ENCODE results near the gene TOMM20. TPM values are rescaled to one million over a fixed set of nuclear protein-coding genes. Genes with fewer than 3 reads are reported as not detected.
"Not testable (repeated sequence)": the region's sequence is repeated elsewhere in the genome, so short reads cannot be mapped to it uniquely, and the experiment has no call there.

Gene TOMM20
- total RNA-seq, 1 experiment from 2014 or later: 132 TPM

- Histone ChIP-seq H3K9me3 (no peaks in the 10 kb centered on the region), H3K36me3 (no peaks in the 10 kb centered on the region), H3K27me3 (no peaks in the 10 kb centered on the region), H3K4me3 (no peak overlapping the region)
- peak; percentile 55 for DNase-seq
Observed at GRCh38 chr1:235093696-235094592, 34.7 kb downstream of the TOMM20 start.

- DNase-seq: peak; percentile 34
- no peaks in the 10 kb centered on the region for H3K36me3 ChIP-seq
- no peaks in the 10 kb centered on the region for H3K9me3 ChIP-seq
- no peaks in the 10 kb centered on the region for H3K27me3 ChIP-seq
- no peak overlapping the region for H3K4me3 ChIP-seq
Observed at GRCh38 chr1:235093013-235093695, 35.5 kb downstream of the TOMM20 start.

GRCh38 chr1:235092415-235092814, 36.2 kb downstream of the TOMM20 start:
- H3K36me3 ChIP-seq, H3K4me3 ChIP-seq, H3K27me3 ChIP-seq, H3K9me3 ChIP-seq, DNase-seq: not testable (repeated sequence)

GRCh38 chr1:235092045-235092406, 36.6 kb downstream of the TOMM20 start:
- not testable (repeated sequence) for H3K27me3 ChIP-seq, H3K4me3 ChIP-seq, H3K9me3 ChIP-seq, DNase-seq, H3K36me3 ChIP-seq

- H3K36me3 ChIP-seq, H3K9me3 ChIP-seq, DNase-seq, H3K27me3 ChIP-seq, H3K4me3 ChIP-seq: not testable (repeated sequence)
Observed at GRCh38 chr1:235091319-235092044, 37.2 kb downstream of the TOMM20 start.

GRCh38 chr1:235090406-235091069, 38.1 kb downstream of the TOMM20 start:
- Histone ChIP-seq H3K4me3 (no peak overlapping the region), H3K36me3 (no peaks in the 10 kb centered on the region), H3K9me3 (no peaks in the 10 kb centered on the region), H3K27me3 (no peaks in the 10 kb centered on the region)
- no peak for DNase-seq

- no peaks in the 10 kb centered on the region for H3K36me3 ChIP-seq
- no peaks in the 10 kb centered on the region for H3K9me3 ChIP-seq
- no peaks in the 10 kb centered on the region for H3K27me3 ChIP-seq
- DNase-seq: no peak
- H3K4me3 ChIP-seq: no peak overlapping the region
Observed at GRCh38 chr1:235088907-235089306, 39.7 kb downstream of the TOMM20 start.

- Histone ChIP-seq H3K9me3 (no peaks in the 10 kb centered on the region), H3K27me3 (no peaks in the 10 kb centered on the region), H3K4me3 (no peak overlapping the region), H3K36me3 (no peaks in the 10 kb centered on the region)
- no peak for DNase-seq
Observed at GRCh38 chr1:235088430-235088829, 40.2 kb downstream of the TOMM20 start.

- Histone ChIP-seq H3K27me3 (no peaks in the 10 kb centered on the region), H3K9me3 (no peaks in the 10 kb centered on the region), H3K4me3 (no peak overlapping the region), H3K36me3 (no peaks in the 10 kb centered on the region)
- DNase-seq: no peak
Observed at GRCh38 chr1:235087906-235088305, 40.7 kb downstream of the TOMM20 start.

- H3K9me3 ChIP-seq, H3K36me3 ChIP-seq, H3K27me3 ChIP-seq, DNase-seq, H3K4me3 ChIP-seq: not testable (repeated sequence)
Observed at GRCh38 chr1:235085411-235086117, 43.1 kb downstream of the TOMM20 start.

- H3K9me3 ChIP-seq, H3K36me3 ChIP-seq, H3K4me3 ChIP-seq, H3K27me3 ChIP-seq, DNase-seq: not testable (repeated sequence)
Observed at GRCh38 chr1:235080788-235081187, 47.8 kb downstream of the TOMM20 start.

GRCh38 chr1:235080297-235080657, 48.4 kb downstream of the TOMM20 start:
- H3K4me3 ChIP-seq, DNase-seq, H3K9me3 ChIP-seq, H3K27me3 ChIP-seq, H3K36me3 ChIP-seq: not testable (repeated sequence)

- Histone ChIP-seq H3K4me3 (no peak overlapping the region), H3K9me3 (no peaks in the 10 kb centered on the region), H3K27me3 (no peaks in the 10 kb centered on the region), H3K36me3 (no peaks in the 10 kb centered on the region)
- no peak for DNase-seq
Observed at GRCh38 chr1:235079443-235080296, 49.0 kb downstream of the TOMM20 start.

GRCh38 chr1:235078480-235079381, 49.9 kb downstream of the TOMM20 start:
- Histone ChIP-seq H3K4me3 (no peak overlapping the region), H3K36me3 (no peaks in the 10 kb centered on the region), H3K9me3 (no peaks in the 10 kb centered on the region), H3K27me3 (no peaks in the 10 kb centered on the region)
- no peak for DNase-seq
